Trophoblast cell (in vitro differentiated cells and primary cell): ENCODE data around the gene VWA5B1.

Experiments
- DNase-seq, 2 donors: peaks; one replicate each; pipeline ENCODE4 v3.0.0-alpha.2; 2016
- H2AFZ ChIP-seq: 2 replicates; pipeline ENCODE4 v1.6.1; 2013; ENCODE audit warnings: low read length, moderate library complexity, mild to moderate bottlenecking; ENCODE audit not compliant: insufficient read depth, poor library complexity
- H2AK5ac ChIP-seq: 2 replicates; pipeline ENCODE4 v1.6.1; 2013; ENCODE audit warnings: mild to moderate bottlenecking, low read length
- H2BK120ac ChIP-seq: 2 replicates; pipeline ENCODE4 v1.6.1; 2013; ENCODE audit warnings: low read length, mild to moderate bottlenecking, moderate library complexity; ENCODE audit not compliant: insufficient read depth, poor library complexity
- H2BK12ac ChIP-seq: 2 replicates; pipeline ENCODE4 v1.6.1; 2013; ENCODE audit warnings: mild to moderate bottlenecking, low read length, moderate library complexity
- H2BK5ac ChIP-seq: 2 replicates; pipeline ENCODE4 v1.6.1; 2013; ENCODE audit warnings: low read length, low read depth, moderate library complexity, mild to moderate bottlenecking; ENCODE audit not compliant: poor library complexity
- H3K14ac ChIP-seq: 2 replicates; pipeline ENCODE4 v1.6.1; 2013; ENCODE audit warnings: mild to moderate bottlenecking, low read length
- H3K18ac ChIP-seq: 2 replicates; pipeline ENCODE4 v1.6.1; 2013; ENCODE audit warnings: mild to moderate bottlenecking, low read length
- H3K23ac ChIP-seq: 2 replicates; pipeline ENCODE4 v1.6.1; 2013; ENCODE audit warnings: low read length
- H3K27ac ChIP-seq: 2 replicates; pipeline ENCODE4 v1.5.1; 2013; ENCODE audit warnings: low read depth, mild to moderate bottlenecking, inconsistent platforms, low read length, moderate library complexity
- H3K27me3 ChIP-seq: 2 replicates; pipeline ENCODE4 v1.6.1; 2013; ENCODE audit warnings: inconsistent platforms, mild to moderate bottlenecking, low read length, moderate library complexity; ENCODE audit not compliant: insufficient read depth
- H3K36me3 ChIP-seq, 2 experiments: 1 replicate in 1 of 2; 2 replicates in 1 of 2; pipeline ENCODE4 v1.6.1; 2013; ENCODE audit warnings: low read length in 2 of 2, mild to moderate bottlenecking in 2 of 2, moderate library complexity in 1 of 2; ENCODE audit not compliant: insufficient read depth in 2 of 2, control insufficient read depth in 1 of 2
- H3K4ac ChIP-seq: 2 replicates; pipeline ENCODE4 v1.6.1; 2013; ENCODE audit warnings: low read depth, mild to moderate bottlenecking, low read length, moderate library complexity
- H3K4me1 ChIP-seq, 2 experiments: 1 replicate in 1 of 2; 2 replicates in 1 of 2; pipeline ENCODE4 v1.6.1; 2013; ENCODE audit warnings: low read length in 2 of 2, mild to moderate bottlenecking in 2 of 2, moderate library complexity in 1 of 2; ENCODE audit not compliant: insufficient read depth in 2 of 2, control insufficient read depth in 1 of 2
- H3K4me2 ChIP-seq: 2 replicates; pipeline ENCODE4 v1.6.1; 2013; ENCODE audit warnings: inconsistent platforms, mild to moderate bottlenecking, low read length, moderate library complexity
- H3K4me3 ChIP-seq: 2 replicates; pipeline ENCODE4 v1.5.1; 2013; ENCODE audit warnings: mild to moderate bottlenecking, low read depth, low read length, inconsistent platforms
- H3K79me1 ChIP-seq: one replicate; pipeline ENCODE4 v1.6.1; 2013; ENCODE audit warnings: low read length
- H3K79me2 ChIP-seq: 2 replicates; pipeline ENCODE4 v1.6.1; 2013; ENCODE audit warnings: low read length, mild to moderate bottlenecking; ENCODE audit not compliant: control insufficient read depth, insufficient read depth, poor library complexity
- H3K9ac ChIP-seq: 2 replicates; pipeline ENCODE4 v1.6.1; 2013; ENCODE audit warnings: mild to moderate bottlenecking, low read length
- H3K9me3 ChIP-seq: 2 replicates; pipeline ENCODE4 v1.6.1; 2013; ENCODE audit warnings: low read depth, mild to moderate bottlenecking, control low read depth, inconsistent platforms, low read length; ENCODE audit not compliant: insufficient read depth
- H4K12ac ChIP-seq: 2 replicates; pipeline ENCODE4 v1.6.1; 2013; ENCODE audit warnings: low read depth, mild to moderate bottlenecking, low read length, moderate library complexity
- H4K8ac ChIP-seq: 2 replicates; pipeline ENCODE4 v1.6.1; 2013; ENCODE audit warnings: low read depth, mild to moderate bottlenecking, low read length, moderate library complexity
- H4K91ac ChIP-seq: one replicate; pipeline ENCODE4 v1.6.1; 2013; ENCODE audit warnings: low read depth, mild to moderate bottlenecking, low read length, moderate library complexity
- WGBS: extraction: QIAGEN DNeasy Blood & Tissue Kit; methylation state at CpG from one replicate; pipeline ENCODE4 v1.1.7; 2013; ENCODE audit warnings: missing lambda C conversion rate; ENCODE audit not compliant: insufficient read length, insufficient coverage; ENCODE audit errors: extremely low coverage; 5-methylcytosine and 5-hydroxymethylcytosine counted together

Gene VWA5B1

GRCh38 chr1:20261095-20261494 is 29.6 kb upstream of the VWA5B1 start:
- Histone ChIP-seq H4K12ac (no peak overlapping the region), H3K4me3 (no peak overlapping the region)

GRCh38 chr1:20262810-20263534 is 27.7 kb upstream of the VWA5B1 start:
- peaks cover 0 to 4% of the 10 kb centered on the region in 2 experiments for H3K4me1 ChIP-seq
- no peak overlapping the region for H2AK5ac ChIP-seq
- H3K9me3 ChIP-seq: no peaks in the 10 kb centered on the region
- no peak overlapping the region for H3K4ac ChIP-seq
- H4K91ac ChIP-seq: no peak overlapping the region
- no peak overlapping the region for H4K8ac ChIP-seq
- no peak overlapping the region for H3K4me3 ChIP-seq
- H3K4me2 ChIP-seq: no peak overlapping the region
- H3K9ac ChIP-seq: no peak overlapping the region
- H2BK12ac ChIP-seq: no peak overlapping the region
- H3K23ac ChIP-seq: no peak overlapping the region
- H3K27me3 ChIP-seq: no peaks in the 10 kb centered on the region
- no peak overlapping the region for H4K12ac ChIP-seq
- H2BK120ac ChIP-seq: no peak overlapping the region
- no CpG with 5 or more reads among the region's 8 CpGs for WGBS
- no peak overlapping the region for H2AFZ ChIP-seq
- H3K27ac ChIP-seq: no peak overlapping the region
- H3K79me1 ChIP-seq: no peaks in the 10 kb centered on the region
- H3K36me3 ChIP-seq: no peaks in the 10 kb centered on the region
- no peak overlapping the region for H3K18ac ChIP-seq
- no peak overlapping the region for H3K14ac ChIP-seq
- no peak for DNase-seq
- no peaks in the 10 kb centered on the region for H3K79me2 ChIP-seq
- H2BK5ac ChIP-seq: no peak overlapping the region

More at GRCh38 chr1:20261095-20261494, 29.6 kb upstream of the VWA5B1 start:
- Histone ChIP-seq H3K18ac (no peak overlapping the region), H3K36me3 (no peaks in the 10 kb centered on the region), H3K79me1 (no peaks in the 10 kb centered on the region), H4K8ac (no peak overlapping the region), H4K91ac (no peak overlapping the region), H3K4me1 (peaks cover 0 to 4% of the 10 kb centered on the region in 2 experiments), H3K23ac (no peak overlapping the region), H3K27me3 (no peaks in the 10 kb centered on the region), H3K4me2 (no peak overlapping the region), H2BK120ac (no peak overlapping the region), H3K9ac (no peak overlapping the region), H2AK5ac (no peak overlapping the region), H2BK5ac (no peak overlapping the region), H3K9me3 (no peaks in the 10 kb centered on the region), H3K79me2 (no peaks in the 10 kb centered on the region), H2BK12ac (no peak overlapping the region), H2AFZ (no peak overlapping the region), H3K4ac (no peak overlapping the region), H3K27ac (no peak overlapping the region), H3K14ac (no peak overlapping the region)
- no CpG with 5 or more reads among the region's 5 CpGs for WGBS
- DNase-seq: no peak

GRCh38 chr1:20265250-20265649 is 25.4 kb upstream of the VWA5B1 start:
- no peak overlapping the region for H4K12ac ChIP-seq
- DNase-seq: no peak
- no peak overlapping the region for H3K9ac ChIP-seq
- H2BK12ac ChIP-seq: no peak overlapping the region
- H2AFZ ChIP-seq: no peak overlapping the region
- no peak overlapping the region for H2BK5ac ChIP-seq
- H3K4me2 ChIP-seq: no peak overlapping the region
- no peak overlapping the region for H2BK120ac ChIP-seq
- no peak overlapping the region for H3K23ac ChIP-seq
- H3K9me3 ChIP-seq: no peaks in the 10 kb centered on the region
- H4K91ac ChIP-seq: no peak overlapping the region
- no peak overlapping the region for H2AK5ac ChIP-seq
- peaks cover 0 to 4% of the 10 kb centered on the region in 2 experiments for H3K4me1 ChIP-seq
- no peak overlapping the region for H3K18ac ChIP-seq
- no peak overlapping the region for H3K4ac ChIP-seq
- no peaks in the 10 kb centered on the region for H3K79me2 ChIP-seq
- no CpG with 5 or more reads among the region's 4 CpGs for WGBS
- H3K14ac ChIP-seq: no peak overlapping the region
- H3K4me3 ChIP-seq: no peak overlapping the region
- no peaks in the 10 kb centered on the region for H3K79me1 ChIP-seq
- H3K27ac ChIP-seq: no peak overlapping the region
- H4K8ac ChIP-seq: no peak overlapping the region
- H3K27me3 ChIP-seq: no peaks in the 10 kb centered on the region
- no peaks in the 10 kb centered on the region for H3K36me3 ChIP-seq

- H3K4me2 ChIP-seq: no peak overlapping the region
- H3K27ac ChIP-seq: no peak overlapping the region
- H3K4me1 ChIP-seq: peaks cover 0 to 4% of the 10 kb centered on the region in 2 experiments
- H3K27me3 ChIP-seq: no peaks in the 10 kb centered on the region
- H3K14ac ChIP-seq: no peak overlapping the region
- DNase-seq: no peak
- H3K79me2 ChIP-seq: no peaks in the 10 kb centered on the region
- no CpG with 5 or more reads among the region's 8 CpGs for WGBS
- H3K18ac ChIP-seq: no peak overlapping the region
- no peak overlapping the region for H3K4ac ChIP-seq
- H3K9ac ChIP-seq: no peak overlapping the region
- H3K4me3 ChIP-seq: no peak overlapping the region
- no peaks in the 10 kb centered on the region for H3K79me1 ChIP-seq
- no peak overlapping the region for H3K23ac ChIP-seq
- no peaks in the 10 kb centered on the region for H3K9me3 ChIP-seq
- H2AK5ac ChIP-seq: no peak overlapping the region
- H3K36me3 ChIP-seq: no peaks in the 10 kb centered on the region
- H4K91ac ChIP-seq: no peak overlapping the region
- H2BK120ac ChIP-seq: no peak overlapping the region
- H4K12ac ChIP-seq: no peak overlapping the region
- H2BK12ac ChIP-seq: no peak overlapping the region
- no peak overlapping the region for H4K8ac ChIP-seq
- no peak overlapping the region for H2AFZ ChIP-seq
- no peak overlapping the region for H2BK5ac ChIP-seq
These were observed 24.5 kb upstream of the VWA5B1 start for GRCh38 chr1:20266141-20266540.
